ENCODE results near the gene WWTR1. TPM values are rescaled to one million over a fixed set of nuclear protein-coding genes. Genes with fewer than 3 reads are reported as not detected.
A peak's percentile ranks its signal among the peaks of the same experiment; 100 is the strongest.

WWTR1 gene
- total and polyA plus RNA-seq, 2 of the 4 experiments (the other 2 are of a cell fraction) = 38.9 to 65.3 TPM

DNA sequence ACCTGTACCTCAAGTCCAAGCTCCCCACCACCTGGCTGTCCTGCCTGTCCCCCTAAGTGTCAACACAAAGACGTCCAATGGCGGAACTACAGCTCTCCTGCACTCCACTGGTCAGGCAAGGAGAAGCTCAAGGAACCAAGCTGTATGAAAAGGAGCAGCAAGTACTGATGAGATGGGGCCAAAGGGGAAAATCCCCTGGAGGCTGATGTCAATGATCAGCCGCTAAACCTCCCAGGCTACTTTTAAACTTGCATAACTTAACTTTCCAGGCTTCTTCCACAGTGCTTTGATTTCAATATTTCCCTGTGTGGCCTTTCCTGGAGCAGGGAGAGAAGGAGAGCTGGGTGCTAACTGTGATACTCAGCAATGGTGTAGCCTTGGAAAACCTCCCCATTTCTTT lies 148.3 kb downstream of the WWTR1 start:
- Histone ChIP-seq H2BK15ac (ENCODE audit: low read depth, low read length) (no peak overlapping the region), H3K56ac (ENCODE audit: extremely low read depth, insufficient read depth, low read length) (no peak overlapping the region), H3K18ac (ENCODE audit: low read depth, low read length) (no peak overlapping the region), H3K9me1 (ENCODE audit: insufficient read depth, low read length) (peaks cover 12% of the 10 kb centered on the region), H3K9ac (ENCODE audit: low read depth, low read length) (no peak overlapping the region), H2BK120ac (ENCODE audit: low read depth, low read length) (peak overlapping the region; percentile 3; the same call in 1 of the 2 replicates), H2BK5ac (ENCODE audit: low read depth, low read length, poor library complexity, severe bottlenecking) (no peak overlapping the region), H3K27ac (ENCODE audit: insufficient read depth, low read length) (no peak overlapping the region), H3K4me2 (ENCODE audit: low read depth, low read length) (no peak overlapping the region), H4K5ac (ENCODE audit: low read depth, low read length) (no peak overlapping the region), H4K8ac (ENCODE audit: low read depth in 2 of 2, low read length in 2 of 2) (no peak overlapping the region), H2AK9ac (replicated peaks; ENCODE audit: low read depth, low read length, poor library complexity) (no peak overlapping the region), H3K9me3 (ENCODE audit: control insufficient read depth, insufficient read depth, low read length) (no peaks in the 10 kb centered on the region), H4K91ac (ENCODE audit: insufficient read depth, low read depth, low read length) (peak overlapping the region; percentile 5; the same call in 1 of the 2 replicates), H3K79me1 (ENCODE audit: low read depth in 1 of 2, low read length in 2 of 2) (no peaks in the 10 kb centered on the region), H3K14ac (replicated peaks; ENCODE audit: low read depth, low read length) (no peak overlapping the region), H3K4ac (ENCODE audit: low read depth, low read length) (peak overlapping the region; percentile 22; the same call in 1 of the 2 replicates), H3K36me3 (ENCODE audit: control insufficient read depth, insufficient read depth, low read length) (no peaks in the 10 kb centered on the region), H4K20me1 (ENCODE audit: insufficient read depth, low read length) (no peaks in the 10 kb centered on the region), H3K27me3 (ENCODE audit: control insufficient read depth, insufficient read depth, low read length) (no peaks in the 10 kb centered on the region), H2BK20ac (ENCODE audit: low read depth, low read length) (0 out of 2 replicates have a peak overlapping the region, but pooled peaks have one; percentile 1), H3K23ac (ENCODE audit: low read depth, low read length) (no peak overlapping the region), H2AK5ac (ENCODE audit: low read depth, low read length) (0 out of 2 replicates have a peak overlapping the region, but pooled peaks have one; percentile 43), H3K4me1 (ENCODE audit: control insufficient read depth, insufficient read depth, low read length) (peaks cover 15% of the 10 kb centered on the region), H3K4me3 (ENCODE audit: insufficient read depth, low read depth, low read length) (no peak overlapping the region), H2AFZ (replicated peaks; ENCODE audit: low read length, poor library complexity) (no peak overlapping the region)
- in situ Hi-C loops (cut with MboI; ENCODE audit: low sequenced_read_pairs) = no loop called here
- no TSS peak for BruUV-seq (replicated peaks)
- TF ChIP-seq ELK1 (IDR thresholded peaks at IDR 0.05; ENCODE audit: borderline replicate concordance, low read depth, low read length) (no peak), MAFK (IDR thresholded peaks at IDR 0.05; ENCODE audit: low read depth, low read length) (no peak), RFX5 (IDR thresholded peaks at IDR 0.05; ENCODE audit: low read depth, low read length) (no peak), SMC3 (IDR thresholded peaks at IDR 0.05; ENCODE audit: low read depth, low read length) (no peak), BHLHE40 (IDR thresholded peaks at IDR 0.05; ENCODE audit: low read depth, low read length) (no peak), CHD1 (IDR thresholded peaks at IDR 0.05; ENCODE audit: low read depth, low read length) (no peak), MXI1 (IDR thresholded peaks at IDR 0.05; ENCODE audit: borderline replicate concordance, low read depth, low read length) (no peak), RAD21 (IDR thresholded peaks at IDR 0.05; ENCODE audit: low read length) (no peak)
- TF ChIP-seq, protein P1, sequence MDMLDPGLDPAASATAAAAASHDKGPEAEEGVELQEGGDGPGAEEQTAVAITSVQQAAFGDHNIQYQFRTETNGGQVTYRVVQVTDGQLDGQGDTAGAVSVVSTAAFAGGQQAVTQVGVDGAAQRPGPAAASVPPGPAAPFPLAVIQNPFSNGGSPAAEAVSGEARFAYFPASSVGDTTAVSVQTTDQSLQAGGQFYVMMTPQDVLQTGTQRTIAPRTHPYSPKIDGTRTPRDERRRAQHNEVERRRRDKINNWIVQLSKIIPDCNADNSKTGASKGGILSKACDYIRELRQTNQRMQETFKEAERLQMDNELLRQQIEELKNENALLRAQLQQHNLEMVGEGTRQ (IDR thresholded peaks at IDR 0.05; ENCODE audit: low read depth, low read length) = no peak
- TF ChIP-seq, protein P2, sequence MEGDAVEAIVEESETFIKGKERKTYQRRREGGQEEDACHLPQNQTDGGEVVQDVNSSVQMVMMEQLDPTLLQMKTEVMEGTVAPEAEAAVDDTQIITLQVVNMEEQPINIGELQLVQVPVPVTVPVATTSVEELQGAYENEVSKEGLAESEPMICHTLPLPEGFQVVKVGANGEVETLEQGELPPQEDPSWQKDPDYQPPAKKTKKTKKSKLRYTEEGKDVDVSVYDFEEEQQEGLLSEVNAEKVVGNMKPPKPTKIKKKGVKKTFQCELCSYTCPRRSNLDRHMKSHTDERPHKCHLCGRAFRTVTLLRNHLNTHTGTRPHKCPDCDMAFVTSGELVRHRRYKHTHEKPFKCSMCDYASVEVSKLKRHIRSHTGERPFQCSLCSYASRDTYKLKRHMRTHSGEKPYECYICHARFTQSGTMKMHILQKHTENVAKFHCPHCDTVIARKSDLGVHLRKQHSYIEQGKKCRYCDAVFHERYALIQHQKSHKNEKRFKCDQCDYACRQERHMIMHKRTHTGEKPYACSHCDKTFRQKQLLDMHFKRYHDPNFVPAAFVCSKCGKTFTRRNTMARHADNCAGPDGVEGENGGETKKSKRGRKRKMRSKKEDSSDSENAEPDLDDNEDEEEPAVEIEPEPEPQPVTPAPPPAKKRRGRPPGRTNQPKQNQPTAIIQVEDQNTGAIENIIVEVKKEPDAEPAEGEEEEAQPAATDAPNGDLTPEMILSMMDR (conservative IDR thresholded peaks at IDR 0.05; ENCODE audit: low read depth, low read length) = no peak
- DNase-seq (no peak), ATAC-seq (ENCODE audit: low read depth) (no peak)
- WGBS, 2 experiments (ENCODE audit: extremely low coverage in 2 of 2, insufficient read length in 1 of 2) = no CpG with 5 or more reads among the region's 3 CpGs
- CTCF ChIA-PET = interaction anchor here (0.5 to 0.9 kb wide), 2 partner anchors 9 to 208 kb away, joined by 3 to 5 read pairs; no protein-coding TSS in a partner anchor
- POLR2A ChIA-PET (ENCODE audit: unreplicated experiment) = no interaction called here
- dilution Hi-C loops (cut with HindIII; ENCODE audit: low sequenced_read_pairs, unreplicated experiment) = loop anchor here (25.0 kb wide), 1 partner anchor 228 kb away; no protein-coding TSS in a partner anchor
- intact Hi-C loops (cut with micrococcal nuclease) = no loop called here

Measured in IMR-90 (cell line).